ENCODE results near the gene ARID1B.

Gene ARID1B

GRCh38 chr6:156899071-156899470 lies 121.9 kb downstream of the ARID1B start:
- DNase-seq (ENCODE audit: low read depth): no peak
- TF ChIP-seq, protein P1, sequence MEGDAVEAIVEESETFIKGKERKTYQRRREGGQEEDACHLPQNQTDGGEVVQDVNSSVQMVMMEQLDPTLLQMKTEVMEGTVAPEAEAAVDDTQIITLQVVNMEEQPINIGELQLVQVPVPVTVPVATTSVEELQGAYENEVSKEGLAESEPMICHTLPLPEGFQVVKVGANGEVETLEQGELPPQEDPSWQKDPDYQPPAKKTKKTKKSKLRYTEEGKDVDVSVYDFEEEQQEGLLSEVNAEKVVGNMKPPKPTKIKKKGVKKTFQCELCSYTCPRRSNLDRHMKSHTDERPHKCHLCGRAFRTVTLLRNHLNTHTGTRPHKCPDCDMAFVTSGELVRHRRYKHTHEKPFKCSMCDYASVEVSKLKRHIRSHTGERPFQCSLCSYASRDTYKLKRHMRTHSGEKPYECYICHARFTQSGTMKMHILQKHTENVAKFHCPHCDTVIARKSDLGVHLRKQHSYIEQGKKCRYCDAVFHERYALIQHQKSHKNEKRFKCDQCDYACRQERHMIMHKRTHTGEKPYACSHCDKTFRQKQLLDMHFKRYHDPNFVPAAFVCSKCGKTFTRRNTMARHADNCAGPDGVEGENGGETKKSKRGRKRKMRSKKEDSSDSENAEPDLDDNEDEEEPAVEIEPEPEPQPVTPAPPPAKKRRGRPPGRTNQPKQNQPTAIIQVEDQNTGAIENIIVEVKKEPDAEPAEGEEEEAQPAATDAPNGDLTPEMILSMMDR (IDR thresholded peaks at IDR 0.05; ENCODE audit: insufficient read depth, low read depth, low read length, missing control alignments): no peak
- no peak overlapping the region for H3K4me3 ChIP-seq (ENCODE audit: low read depth, low read length)

- TF ChIP-seq, protein P1 (IDR thresholded peaks at IDR 0.05; ENCODE audit: insufficient read depth, low read depth, low read length, missing control alignments): no peak
- H3K4me3 ChIP-seq (ENCODE audit: low read depth, low read length): no peak overlapping the region
- no peak for DNase-seq (ENCODE audit: low read depth)
Measured at GRCh38 chr6:156899532-156900135, 122.5 kb downstream of the ARID1B start.

- H3K4me3 ChIP-seq (ENCODE audit: low read depth, low read length): no peak overlapping the region
- TF ChIP-seq, protein P1 (IDR thresholded peaks at IDR 0.05; ENCODE audit: insufficient read depth, low read depth, low read length, missing control alignments): no peak
- DNase-seq (ENCODE audit: low read depth): no peak
Measured at GRCh38 chr6:156900292-156900691, 123.1 kb downstream of the ARID1B start.

GRCh38 chr6:156901309-156902019 lies 124.3 kb downstream of the ARID1B start:
- H3K4me3 ChIP-seq (ENCODE audit: low read depth, low read length): no peak overlapping the region
- DNase-seq (ENCODE audit: low read depth): no peak
- TF ChIP-seq, protein P1 (IDR thresholded peaks at IDR 0.05; ENCODE audit: insufficient read depth, low read depth, low read length, missing control alignments): no peak

DNA sequence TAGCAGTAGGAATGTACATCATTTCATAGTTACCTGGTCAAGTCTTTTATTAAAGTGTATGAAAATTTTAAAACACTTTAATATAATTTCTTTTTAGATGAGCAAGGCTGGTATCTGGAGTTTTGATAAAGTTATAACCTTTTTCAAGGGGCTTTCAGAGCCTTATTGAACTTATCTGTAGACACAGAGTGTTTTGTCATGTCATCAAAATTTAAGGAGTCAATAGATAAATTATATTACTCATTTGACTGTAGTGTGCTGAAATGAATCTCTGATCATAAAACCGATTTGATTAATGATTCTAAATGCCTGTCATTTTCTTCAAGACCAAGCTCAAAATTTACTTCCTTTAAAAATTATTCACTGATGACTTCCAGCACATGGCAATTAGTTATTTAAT lies 125.6 kb downstream of the ARID1B start:
- no peak overlapping the region for H3K4me3 ChIP-seq (ENCODE audit: low read depth, low read length)
- DNase-seq (ENCODE audit: low read depth): no peak
- TF ChIP-seq, protein P1 (IDR thresholded peaks at IDR 0.05; ENCODE audit: insufficient read depth, low read depth, low read length, missing control alignments): no peak

GRCh38 chr6:156904176-156904967 lies 127.2 kb downstream of the ARID1B start:
- no peak overlapping the region for H3K4me3 ChIP-seq (ENCODE audit: low read depth, low read length)
- TF ChIP-seq, protein P1 (IDR thresholded peaks at IDR 0.05; ENCODE audit: insufficient read depth, low read depth, low read length, missing control alignments): no peak
- DNase-seq (ENCODE audit: low read depth): no peak
